ENCODE measurements around the gene CDH8.

The CDH8 gene

DNA sequence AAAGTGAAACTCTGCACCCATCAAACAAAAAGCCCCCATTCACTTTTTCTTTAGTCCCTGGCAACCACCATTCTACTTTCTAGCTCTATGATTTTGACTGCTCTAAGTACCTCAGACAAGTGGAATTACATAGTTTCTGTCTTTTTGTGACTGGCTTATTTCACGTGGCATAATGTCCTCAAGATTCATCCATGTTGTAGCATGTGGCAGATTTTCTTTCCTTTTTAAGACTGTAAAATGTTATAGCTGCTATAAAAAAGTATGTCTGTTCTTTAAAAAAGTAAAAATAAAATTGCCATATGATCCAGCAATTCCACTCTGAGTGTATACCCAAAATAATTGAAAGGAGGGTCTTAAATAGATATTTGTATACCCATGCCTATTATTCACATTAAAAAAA is 429.7 kb downstream of the CDH8 start:
- Histone ChIP-seq H3K4me1 (ENCODE audit: insufficient read depth, poor library complexity, severe bottlenecking) (no peaks in the 10 kb centered on the region), H3K36me3 (ENCODE audit: low read depth) (no peaks in the 10 kb centered on the region), H3K27me3 (ENCODE audit: insufficient read depth, poor library complexity, severe bottlenecking) (peaks cover 17% of the 10 kb centered on the region), H3K27ac (ENCODE audit: poor library complexity, severe bottlenecking) (no peak overlapping the region), H3K4me3 (ENCODE audit: severe bottlenecking) (no peak overlapping the region), H3K9me3 (ENCODE audit: severe bottlenecking) (no peaks in the 10 kb centered on the region)
- no peak for DNase-seq (ENCODE audit: low spot score)
- ATAC-seq (ENCODE audit: low read depth): no peak
- TF ChIP-seq, protein P1, sequence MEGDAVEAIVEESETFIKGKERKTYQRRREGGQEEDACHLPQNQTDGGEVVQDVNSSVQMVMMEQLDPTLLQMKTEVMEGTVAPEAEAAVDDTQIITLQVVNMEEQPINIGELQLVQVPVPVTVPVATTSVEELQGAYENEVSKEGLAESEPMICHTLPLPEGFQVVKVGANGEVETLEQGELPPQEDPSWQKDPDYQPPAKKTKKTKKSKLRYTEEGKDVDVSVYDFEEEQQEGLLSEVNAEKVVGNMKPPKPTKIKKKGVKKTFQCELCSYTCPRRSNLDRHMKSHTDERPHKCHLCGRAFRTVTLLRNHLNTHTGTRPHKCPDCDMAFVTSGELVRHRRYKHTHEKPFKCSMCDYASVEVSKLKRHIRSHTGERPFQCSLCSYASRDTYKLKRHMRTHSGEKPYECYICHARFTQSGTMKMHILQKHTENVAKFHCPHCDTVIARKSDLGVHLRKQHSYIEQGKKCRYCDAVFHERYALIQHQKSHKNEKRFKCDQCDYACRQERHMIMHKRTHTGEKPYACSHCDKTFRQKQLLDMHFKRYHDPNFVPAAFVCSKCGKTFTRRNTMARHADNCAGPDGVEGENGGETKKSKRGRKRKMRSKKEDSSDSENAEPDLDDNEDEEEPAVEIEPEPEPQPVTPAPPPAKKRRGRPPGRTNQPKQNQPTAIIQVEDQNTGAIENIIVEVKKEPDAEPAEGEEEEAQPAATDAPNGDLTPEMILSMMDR (IDR thresholded peaks at IDR 0.05; ENCODE audit: poor library complexity, severe bottlenecking): no peak

Measured in RWPE2 (cell line).